ENCODE data around the gene SV2C.
"Not testable (repeated sequence)": the region's sequence is repeated elsewhere in the genome, so short reads cannot be mapped to it uniquely, and the experiment has no call there.

Gene SV2C

GRCh38 chr5:76314643-76315042 lies 231.5 kb downstream of the SV2C start:
- DNase-seq: no peak

GRCh38 chr5:76319673-76320072 lies 236.5 kb downstream of the SV2C start:
- DNase-seq: peak; percentile 47

- not testable (repeated sequence) for DNase-seq
These were observed 240.3 kb downstream of the SV2C start for GRCh38 chr5:76323494-76323893.

GRCh38 chr5:76325326-76325725 lies 242.1 kb downstream of the SV2C start:
- DNase-seq: no peak

- DNase-seq: no peak
These were observed 242.8 kb downstream of the SV2C start for GRCh38 chr5:76325876-76326491.

GRCh38 chr5:76326577-76327302 lies 243.6 kb downstream of the SV2C start:
- no peak for DNase-seq

GRCh38 chr5:76329346-76329745 lies 246.2 kb downstream of the SV2C start:
- DNase-seq: no peak

- DNase-seq: peak; percentile 75
These were observed 247.9 kb downstream of the SV2C start for GRCh38 chr5:76331126-76331525.

- DNase-seq: no peak
These were observed 248.9 kb downstream of the SV2C start for GRCh38 chr5:76332102-76332501.

- DNase-seq: no peak
These were observed 249.5 kb downstream of the SV2C start for GRCh38 chr5:76332611-76333205.

GRCh38 chr5:76333571-76333970 lies 250.4 kb downstream of the SV2C start:
- DNase-seq: no peak

GRCh38 chr5:76334574-76334973 lies 251.4 kb downstream of the SV2C start:
- DNase-seq: no peak

GRCh38 chr5:76335451-76335850 lies 252.3 kb downstream of the SV2C start:
- DNase-seq: not testable (repeated sequence)

GRCh38 chr5:76336253-76336809 lies 253.1 kb downstream of the SV2C start:
- DNase-seq: not testable (repeated sequence)

GRCh38 chr5:76337953-76338451 lies 254.8 kb downstream of the SV2C start:
- DNase-seq: peak; percentile 62

- no peak for DNase-seq
These were observed 256.7 kb downstream of the SV2C start for GRCh38 chr5:76339919-76340318.

- DNase-seq: peak; percentile 64
These were observed 258.6 kb downstream of the SV2C start for GRCh38 chr5:76341651-76342334.

- no peak for DNase-seq
These were observed 259.3 kb downstream of the SV2C start for GRCh38 chr5:76342474-76342873.

- no peak for DNase-seq
These were observed 262.4 kb downstream of the SV2C start for GRCh38 chr5:76345582-76345981.

- DNase-seq: no peak
These were observed 268.0 kb downstream of the SV2C start for GRCh38 chr5:76351176-76351575.

GRCh38 chr5:76351577-76351976 lies 268.4 kb downstream of the SV2C start:
- no peak for DNase-seq

GRCh38 chr5:76356887-76357286 lies 273.7 kb downstream of the SV2C start:
- DNase-seq: no peak
